ENCODE data around the gene ARHGEF17.

Gene ARHGEF17

DNA sequence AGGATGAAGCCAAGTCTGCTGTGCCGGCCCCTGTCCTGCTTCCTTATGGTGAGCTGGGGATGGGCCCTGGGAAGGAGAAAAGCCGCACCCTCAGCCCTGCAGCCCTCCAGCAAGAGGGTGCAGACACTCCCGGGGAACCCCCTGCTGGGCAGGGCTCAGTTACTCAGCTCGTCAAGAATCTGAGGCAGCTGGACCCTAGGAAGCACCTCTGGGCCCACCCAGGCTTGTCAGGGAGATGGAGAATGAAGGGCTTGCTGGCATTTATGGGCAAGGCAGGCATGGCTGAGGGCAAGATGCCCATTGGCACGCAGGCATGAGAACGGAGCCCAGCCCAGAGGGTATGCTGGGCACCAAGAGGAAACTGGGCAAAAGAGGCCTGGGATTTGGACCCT, 81.1 kb downstream of the ARHGEF17 start:
- TF ChIP-seq POLR2A (IDR thresholded peaks at IDR 0.05; ENCODE audit: low read depth, low read length) = no peak
- no peak for FAIRE-seq
- no peak for DNase-seq (ENCODE audit: insufficient read length, low spot score)

DNA sequence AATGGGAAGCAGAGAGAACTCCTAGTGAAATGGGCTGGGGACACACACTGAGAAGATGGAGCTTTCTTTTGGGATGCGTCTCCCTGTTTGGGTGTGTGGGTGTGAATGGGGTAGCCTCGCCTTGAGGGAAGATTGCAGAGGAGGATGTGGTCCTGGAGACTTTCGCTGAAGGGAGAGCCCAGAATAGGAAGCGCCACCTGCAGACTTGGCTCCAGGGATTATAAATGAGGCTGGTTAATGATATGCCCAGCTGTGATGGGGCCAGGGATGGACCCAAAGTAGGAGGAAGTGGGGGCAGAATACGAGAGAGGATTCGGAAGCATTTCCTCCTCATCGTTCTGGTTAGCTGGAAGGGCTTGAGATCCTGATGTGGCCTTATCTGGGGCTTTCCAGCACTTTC, 81.8 kb downstream of the ARHGEF17 start:
- DNase-seq (ENCODE audit: insufficient read length, low spot score) (no peak), FAIRE-seq (no peak)
- no peak for TF ChIP-seq POLR2A (IDR thresholded peaks at IDR 0.05; ENCODE audit: low read depth, low read length)

DNA sequence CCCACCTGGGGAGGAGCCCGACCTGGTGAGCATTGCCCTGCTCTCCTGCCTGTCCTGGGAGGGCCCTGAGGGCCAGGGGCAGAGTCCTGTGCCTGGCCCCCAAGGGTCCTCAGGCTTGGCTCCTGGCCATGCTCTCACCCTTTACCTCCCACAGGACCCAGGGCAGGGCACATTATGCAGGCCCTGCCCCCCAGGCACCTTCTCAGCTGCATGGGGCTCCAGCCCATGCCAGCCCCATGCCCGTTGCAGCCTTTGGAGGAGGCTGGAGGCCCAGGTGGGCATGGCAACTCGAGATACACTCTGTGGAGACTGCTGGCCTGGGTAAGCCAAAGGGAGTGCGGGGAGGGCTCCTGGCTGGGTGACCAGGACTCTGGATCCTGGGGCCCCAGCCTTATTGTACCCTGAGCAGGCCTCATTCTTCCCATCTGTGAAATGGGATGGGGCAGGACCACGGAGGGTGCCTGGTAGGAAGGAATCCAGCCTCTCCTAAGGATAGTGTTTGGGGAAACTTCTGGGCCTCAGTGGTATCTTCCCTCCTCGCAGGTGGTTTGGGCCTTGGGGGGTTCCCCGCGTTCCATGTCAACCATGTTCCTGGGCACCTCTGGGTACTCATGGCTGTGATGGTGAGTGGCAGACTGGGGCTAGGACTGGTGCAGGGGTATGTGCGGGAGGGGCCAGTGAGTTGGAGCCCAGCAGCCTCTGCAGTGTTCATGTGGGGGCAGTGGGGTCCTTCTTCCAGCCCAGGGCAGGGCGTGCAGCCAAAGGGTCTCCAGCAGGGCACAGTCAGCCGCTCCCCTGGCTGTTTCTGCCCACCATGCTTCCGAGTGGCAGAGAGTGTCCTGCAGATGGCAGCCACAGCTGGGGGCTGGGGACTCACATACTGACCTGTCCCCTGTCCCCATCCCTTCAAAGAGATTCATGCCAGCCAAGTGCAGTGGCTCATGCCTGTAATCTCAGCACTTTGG, 82.8 kb downstream of the ARHGEF17 start:
- DNase-seq (ENCODE audit: insufficient read length, low spot score) = no peak
- no peak for TF ChIP-seq POLR2A (IDR thresholded peaks at IDR 0.05; ENCODE audit: low read depth, low read length)
- FAIRE-seq = no peak

DNA sequence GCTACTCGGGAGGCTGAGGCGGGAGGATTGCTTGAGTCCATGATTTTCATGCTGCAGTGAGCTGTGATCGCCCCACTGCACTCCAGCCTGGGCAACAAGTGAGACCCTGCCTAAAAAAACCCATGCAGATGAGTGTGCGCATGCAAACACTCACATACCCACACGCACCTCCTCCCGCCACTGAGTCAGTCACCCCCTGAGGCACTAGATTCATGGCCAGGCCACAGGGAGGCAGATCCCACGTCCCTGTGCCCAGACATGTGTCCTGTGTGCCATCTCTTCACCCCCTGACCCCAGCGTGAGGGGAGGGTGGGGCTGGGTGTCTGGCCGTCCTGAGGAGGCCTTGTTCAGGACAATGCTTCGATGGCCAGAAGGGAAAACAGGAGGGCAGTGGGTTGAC, 83.6 kb downstream of the ARHGEF17 start:
- TF ChIP-seq POLR2A (IDR thresholded peaks at IDR 0.05; ENCODE audit: low read depth, low read length) = no peak
- DNase-seq (ENCODE audit: insufficient read length, low spot score) (no peak), FAIRE-seq (no peak)

DNA sequence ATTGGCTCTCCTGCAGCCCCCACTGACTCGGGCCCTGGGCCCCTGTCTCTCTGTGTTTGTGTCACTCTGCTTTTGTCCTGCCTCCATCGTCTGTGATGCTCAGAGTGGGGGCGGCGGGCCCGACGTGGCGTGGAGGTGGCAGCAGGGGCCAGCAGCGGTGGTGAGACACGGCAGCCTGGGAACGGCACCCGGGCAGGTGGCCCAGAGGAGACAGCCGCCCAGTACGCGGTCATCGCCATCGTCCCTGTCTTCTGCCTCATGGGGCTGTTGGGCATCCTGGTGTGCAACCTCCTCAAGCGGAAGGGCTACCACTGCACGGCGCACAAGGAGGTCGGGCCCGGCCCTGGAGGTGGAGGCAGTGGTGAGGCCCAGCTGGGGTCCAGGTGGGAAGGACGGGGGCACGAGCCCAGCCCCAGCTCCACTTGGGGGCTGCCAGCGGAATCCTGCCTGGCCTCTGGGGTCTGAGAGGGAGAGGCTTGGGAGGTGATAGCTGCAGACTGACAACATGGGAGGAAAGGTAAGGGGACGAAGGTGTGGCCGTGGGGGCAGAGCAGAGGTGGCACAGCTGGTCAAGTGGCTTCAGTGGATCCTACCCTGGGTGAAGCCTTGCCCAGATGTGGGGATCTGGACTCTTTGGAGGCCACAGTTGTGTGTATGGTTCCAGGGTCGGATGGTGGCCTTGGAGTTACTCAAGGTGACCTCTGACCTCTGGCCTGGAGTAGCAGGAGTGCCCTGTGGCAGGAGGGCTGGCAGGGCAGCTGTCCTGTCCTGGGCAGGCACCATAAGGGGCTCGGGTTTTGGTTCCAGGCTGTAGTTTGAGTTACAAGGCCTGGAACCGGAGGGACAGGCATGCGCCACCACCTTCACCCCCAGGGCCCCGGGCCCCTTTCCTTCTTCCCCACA, 84.3 kb downstream of the ARHGEF17 start:
- no peak for TF ChIP-seq POLR2A (IDR thresholded peaks at IDR 0.05; ENCODE audit: low read depth, low read length)
- FAIRE-seq = no peak
- no peak for DNase-seq (ENCODE audit: insufficient read length, low spot score)

DNA sequence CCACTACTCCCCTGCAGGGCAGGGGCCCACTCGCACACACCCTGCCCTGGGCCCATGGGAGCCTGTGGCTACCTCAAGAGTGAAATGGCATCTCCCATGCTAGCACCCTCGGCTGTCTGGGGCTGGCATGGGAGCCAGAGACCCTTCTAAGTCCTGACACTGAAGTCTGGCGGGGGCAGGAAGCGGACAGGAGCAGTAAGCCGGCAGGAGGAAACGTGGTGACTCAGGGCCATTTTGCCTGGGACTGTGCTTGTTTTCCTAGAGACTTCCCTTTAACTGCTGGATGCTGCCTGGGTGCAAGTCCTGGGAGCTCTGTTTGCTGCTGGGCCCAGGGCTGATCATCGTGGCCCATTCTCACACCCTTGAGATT, 84.9 kb downstream of the ARHGEF17 start:
- no peak for TF ChIP-seq POLR2A (IDR thresholded peaks at IDR 0.05; ENCODE audit: low read depth, low read length)
- FAIRE-seq = no peak
- DNase-seq (ENCODE audit: insufficient read length, low spot score) = no peak

DNA sequence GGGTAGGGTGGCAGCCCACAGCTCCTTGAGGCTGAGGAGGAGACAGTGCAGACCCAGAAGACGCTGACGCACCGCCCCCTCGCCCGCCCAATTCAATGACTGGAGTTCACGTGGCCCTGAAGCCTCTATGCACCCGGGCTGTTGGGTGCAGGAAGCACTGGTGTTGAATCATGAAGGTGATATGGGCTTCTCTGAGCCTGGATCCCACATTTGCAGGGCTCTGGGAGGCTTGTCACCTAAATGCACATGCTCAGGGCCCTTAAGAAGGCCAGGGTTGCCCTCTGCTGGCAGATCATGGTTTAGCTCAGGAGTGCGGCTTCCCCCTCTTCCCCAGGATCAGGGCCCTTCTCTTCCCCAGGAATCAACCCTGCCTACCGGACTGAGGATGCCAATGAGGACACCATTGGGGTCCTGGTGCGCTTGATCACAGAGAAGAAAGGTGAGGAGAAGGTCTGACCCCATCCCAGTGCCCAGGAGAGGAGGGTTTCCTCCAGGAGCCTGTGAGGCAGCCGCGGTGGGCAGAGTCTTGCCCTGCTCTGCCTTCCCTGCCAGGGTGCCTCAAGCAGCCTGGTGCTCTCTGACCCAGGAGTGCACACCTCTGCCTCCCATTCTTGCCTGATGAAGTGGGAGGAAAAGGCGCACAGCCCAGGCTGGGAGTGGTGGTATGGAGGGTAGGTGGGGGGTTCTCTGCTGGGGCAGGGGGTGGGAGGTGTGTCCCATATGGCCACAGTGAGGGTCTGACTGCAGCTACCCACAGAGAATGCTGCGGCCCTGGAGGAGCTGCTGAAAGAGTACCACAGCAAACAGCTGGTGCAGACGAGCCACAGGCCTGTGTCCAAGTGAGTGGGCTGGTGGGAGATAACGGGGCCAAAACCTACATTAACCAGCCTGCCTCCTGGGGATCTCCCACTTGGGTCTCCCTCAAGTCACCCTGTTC, 85.7 kb downstream of the ARHGEF17 start:
- TF ChIP-seq POLR2A (IDR thresholded peaks at IDR 0.05; ENCODE audit: low read depth, low read length) = no peak
- no peak for FAIRE-seq
- DNase-seq (ENCODE audit: insufficient read length, low spot score) = peak; percentile 87

DNA sequence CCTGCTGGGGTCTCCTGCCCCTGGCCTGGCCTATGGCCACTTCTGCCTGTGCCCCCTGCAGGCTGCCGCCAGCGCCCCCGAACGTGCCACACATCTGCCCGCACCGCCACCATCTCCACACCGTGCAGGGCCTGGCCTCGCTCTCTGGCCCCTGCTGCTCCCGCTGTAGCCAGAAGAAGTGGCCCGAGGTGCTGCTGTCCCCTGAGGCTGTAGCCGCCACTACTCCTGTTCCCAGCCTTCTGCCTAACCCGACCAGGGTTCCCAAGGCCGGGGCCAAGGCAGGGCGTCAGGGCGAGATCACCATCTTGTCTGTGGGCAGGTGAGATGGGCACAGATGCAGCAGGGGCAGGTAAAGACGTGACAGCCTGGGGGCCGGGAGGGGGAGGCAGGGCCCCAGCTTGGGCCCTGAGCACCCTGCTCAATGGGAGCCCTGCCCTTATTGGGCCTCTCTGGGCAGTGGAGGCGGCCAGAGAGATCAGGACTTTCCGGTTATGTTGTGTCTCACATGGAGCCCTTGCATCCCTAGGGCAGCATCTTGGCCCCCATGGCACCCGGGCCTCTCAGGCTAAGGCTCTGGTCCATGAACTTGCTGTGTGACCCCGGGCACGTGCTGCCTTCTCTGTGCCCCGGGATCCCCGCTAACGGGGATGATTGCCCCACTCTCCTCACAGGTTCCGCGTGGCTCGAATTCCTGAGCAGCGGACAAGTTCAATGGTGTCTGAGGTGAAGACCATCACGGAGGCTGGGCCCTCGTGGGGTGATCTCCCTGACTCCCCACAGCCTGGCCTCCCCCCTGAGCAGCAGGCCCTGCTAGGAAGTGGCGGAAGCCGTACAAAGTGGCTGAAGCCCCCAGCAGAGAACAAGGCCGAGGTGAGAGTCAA, 86.6 kb downstream of the ARHGEF17 start:
- FAIRE-seq = no peak
- no peak for DNase-seq (ENCODE audit: insufficient read length, low spot score)
- TF ChIP-seq POLR2A (IDR thresholded peaks at IDR 0.05; ENCODE audit: low read depth, low read length) = no peak

DNA sequence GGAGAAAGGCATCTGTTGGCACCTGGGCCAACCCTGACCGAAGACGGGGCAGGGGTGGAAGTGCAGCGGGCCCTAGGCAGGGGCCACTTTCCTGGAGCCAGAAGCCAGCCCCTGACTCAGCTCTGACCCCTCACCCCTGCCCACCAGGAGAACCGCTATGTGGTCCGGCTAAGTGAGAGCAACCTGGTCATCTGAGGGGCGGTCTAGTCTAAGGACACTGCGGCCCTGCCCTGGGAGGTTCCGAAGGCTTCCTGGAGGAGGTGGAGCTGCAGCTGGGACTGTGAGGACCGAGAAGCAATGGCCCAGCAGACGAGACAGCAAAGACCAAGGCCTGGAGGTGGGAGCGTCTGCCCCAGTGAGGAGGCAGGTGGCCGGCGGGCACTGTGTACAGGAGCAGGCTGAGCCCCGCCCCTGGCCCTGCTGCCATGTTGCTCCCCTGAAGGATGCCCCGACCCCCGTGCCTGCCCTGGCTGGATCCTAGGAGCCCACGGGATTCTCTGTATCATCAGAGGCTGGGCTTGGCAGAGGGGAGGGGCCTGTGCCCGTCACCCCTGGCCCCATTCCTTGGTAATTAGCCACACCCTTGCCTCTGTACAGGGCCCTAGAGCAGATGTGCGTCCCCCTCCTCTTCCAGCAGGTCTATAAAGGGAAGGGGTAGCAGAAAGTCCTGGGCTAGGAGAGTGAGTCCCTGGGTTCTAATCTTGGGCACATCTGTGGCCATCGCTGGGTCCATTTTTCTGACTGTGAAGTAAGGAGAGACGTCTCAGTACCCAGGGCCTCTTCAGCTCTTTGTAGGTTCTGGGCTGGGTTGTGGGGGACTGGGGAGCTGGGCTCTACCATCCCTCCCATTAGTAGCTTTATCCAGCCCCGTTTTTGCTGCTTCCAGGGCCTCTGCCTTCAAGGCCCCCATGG, 87.5 kb downstream of the ARHGEF17 start:
- no peak for TF ChIP-seq POLR2A (IDR thresholded peaks at IDR 0.05; ENCODE audit: low read depth, low read length)
- FAIRE-seq (no peak), DNase-seq (ENCODE audit: insufficient read length, low spot score) (no peak)

DNA sequence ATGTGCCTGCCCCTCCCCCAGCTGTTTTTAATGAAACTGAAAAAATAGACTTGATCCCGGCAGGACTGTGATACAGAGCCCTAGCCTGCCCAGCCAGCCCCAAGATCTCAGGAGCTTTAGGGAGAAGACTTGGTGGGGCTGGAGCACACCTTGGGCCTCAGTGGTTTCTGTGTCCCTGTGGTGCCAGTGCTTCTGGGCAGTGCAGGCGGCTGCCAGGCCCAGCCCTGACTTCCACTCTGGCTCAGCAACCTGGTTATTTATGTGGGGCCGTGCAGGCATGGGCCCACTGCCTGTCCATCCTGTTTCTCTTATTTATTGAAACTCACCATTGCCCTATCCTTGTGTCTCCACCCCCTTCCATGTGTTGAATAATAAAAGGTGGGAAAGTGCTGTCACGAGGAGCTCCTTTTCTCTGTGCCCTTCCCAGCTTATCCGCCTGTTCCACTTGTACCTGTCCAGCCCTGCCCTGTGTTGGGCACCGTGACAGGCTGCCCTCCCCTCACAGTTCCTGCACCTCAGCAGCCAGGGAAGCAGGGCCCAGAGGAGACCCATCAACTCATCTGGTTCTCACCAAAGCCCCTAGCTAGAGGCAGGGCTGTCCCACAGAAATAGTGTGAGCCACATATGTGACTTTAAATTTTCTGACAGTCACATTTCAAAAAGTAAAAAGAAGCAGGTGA, 88.3 kb downstream of the ARHGEF17 start:
- FAIRE-seq (no peak), DNase-seq (ENCODE audit: insufficient read length, low spot score) (no peak)
- TF ChIP-seq POLR2A (IDR thresholded peaks at IDR 0.05; ENCODE audit: low read depth, low read length) = no peak

DNA sequence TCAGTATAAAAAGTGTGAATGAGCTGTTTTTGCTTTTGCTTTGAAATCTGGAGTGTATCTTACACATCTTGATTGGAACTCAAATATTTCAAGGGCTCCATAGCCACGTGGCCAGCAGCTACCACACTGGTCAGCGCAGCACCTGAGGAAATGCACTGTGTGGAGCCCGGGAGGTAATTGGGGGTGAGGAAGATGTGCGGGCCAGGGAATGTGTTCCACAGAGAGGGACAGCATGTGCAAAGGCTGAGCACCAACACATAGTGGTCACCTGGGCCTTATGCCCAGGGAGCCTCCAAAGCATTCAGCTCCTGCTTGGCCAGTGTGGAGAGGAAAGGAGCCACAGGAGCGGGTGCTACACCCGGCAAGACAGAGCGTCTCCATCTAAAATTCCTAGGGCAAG, 88.9 kb downstream of the ARHGEF17 start:
- no peak for FAIRE-seq
- TF ChIP-seq POLR2A (IDR thresholded peaks at IDR 0.05; ENCODE audit: low read depth, low read length) = no peak

More for the DNA sequence above, 88.9 kb downstream of the ARHGEF17 start:
- DNase-seq (ENCODE audit: insufficient read length, low spot score) = no peak
